ENCODE data around the gene C17orf107. TPM values are rescaled to one million over a fixed set of nuclear protein-coding genes. Genes with fewer than 3 reads are reported as not detected.

C17orf107 gene
- total and polyA plus RNA-seq, 2 experiments from 2014 or later: 3.9 to 8.8 TPM

GRCh38 chr17:4870855-4871254, 28.5 kb upstream of the C17orf107 start:
- in situ Hi-C loops (cut with MboI): no loop called here
- no peaks in the 10 kb centered on the region for H3K36me3 ChIP-seq (ENCODE audit: low read depth)
- peaks cover 42% of the 10 kb centered on the region; the same call in 1 of the 2 replicates for H3K79me2 ChIP-seq (ENCODE audit: insufficient read depth)

DNA sequence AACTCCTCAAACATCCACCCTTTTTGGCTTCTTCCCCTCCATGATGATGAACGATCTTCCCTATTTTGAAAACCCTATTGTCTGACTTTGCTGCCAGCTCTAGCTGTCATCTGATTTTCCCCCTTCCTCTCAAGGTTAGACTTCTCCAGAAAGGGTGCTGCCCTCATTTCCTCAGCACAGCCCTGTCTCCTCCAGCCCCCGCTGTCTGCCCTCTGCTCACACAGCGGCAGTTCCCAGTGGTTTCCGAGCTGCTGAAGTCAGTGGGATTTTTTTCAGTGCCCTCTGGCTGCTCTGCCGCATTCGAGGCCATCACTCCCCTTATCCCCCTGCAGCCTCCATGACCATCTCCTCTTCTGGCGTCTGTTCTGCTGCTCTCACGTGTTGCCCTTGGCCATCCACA, 26.6 kb upstream of the C17orf107 start:
- no peak overlapping the region for H2AFZ ChIP-seq
- H3K4me1 ChIP-seq (ENCODE audit: insufficient read depth): no peaks in the 10 kb centered on the region
- no peak overlapping the region for H3K4me2 ChIP-seq (ENCODE audit: unreplicated experiment)
- no peaks in the 10 kb centered on the region for H3K9me3 ChIP-seq (ENCODE audit: low read depth)
- 77 to 81% methylated on average over 8 of the region's 8 CpGs for whole genome bisulfite sequencing, 2 experiments (ENCODE audit: low coverage in 1 of 2, low lambda C conversion rate in 2 of 2, missing lambda C conversion rate in 2 of 2)
- no peak overlapping the region for H3K27ac ChIP-seq
- H3K36me3 ChIP-seq (ENCODE audit: low read depth): no peaks in the 10 kb centered on the region
- H3K9me2 ChIP-seq (ENCODE audit: insufficient read depth): no peaks in the 10 kb centered on the region
- no peaks in the 10 kb centered on the region for H3K27me3 ChIP-seq (replicated peaks; ENCODE audit: insufficient read depth)
- DNase-seq: no peak
- no peaks in the 10 kb centered on the region for H4K20me1 ChIP-seq (ENCODE audit: insufficient read depth)
- in situ Hi-C loops (cut with MboI): no loop called here
- peaks cover 49% of the 10 kb centered on the region; the same call in 1 of the 2 replicates for H3K79me2 ChIP-seq (ENCODE audit: insufficient read depth)
- H3K9ac ChIP-seq: no peak overlapping the region
- TF ChIP-seq EZH2phosphoT487 (IDR thresholded peaks at IDR 0.05; ENCODE audit: insufficient read depth, low read depth): no peak
- no peak for TF ChIP-seq EZH2 (IDR thresholded peaks at IDR 0.05; ENCODE audit: insufficient read depth, poor library complexity, severe bottlenecking)
- H3F3A ChIP-seq (ENCODE audit: insufficient read depth): no peaks in the 10 kb centered on the region
- H3K4me3 ChIP-seq: no peak overlapping the region

More at GRCh38 chr17:4870855-4871254, 28.5 kb upstream of the C17orf107 start:
- Histone ChIP-seq H3K9me2 (ENCODE audit: insufficient read depth) (no peaks in the 10 kb centered on the region), H4K20me1 (ENCODE audit: insufficient read depth) (no peaks in the 10 kb centered on the region), H3K27me3 (replicated peaks; ENCODE audit: insufficient read depth) (no peaks in the 10 kb centered on the region), H3K27ac (no peak overlapping the region), H3K4me3 (no peak overlapping the region), H2AFZ (no peak overlapping the region), H3K9me3 (ENCODE audit: low read depth) (no peaks in the 10 kb centered on the region), H3F3A (ENCODE audit: insufficient read depth) (no peaks in the 10 kb centered on the region), H3K9ac (no peak overlapping the region), H3K4me2 (ENCODE audit: unreplicated experiment) (no peak overlapping the region), H3K4me1 (ENCODE audit: insufficient read depth) (no peaks in the 10 kb centered on the region)
- TF ChIP-seq EZH2phosphoT487 (IDR thresholded peaks at IDR 0.05; ENCODE audit: insufficient read depth, low read depth): no peak
- TF ChIP-seq EZH2 (IDR thresholded peaks at IDR 0.05; ENCODE audit: insufficient read depth, poor library complexity, severe bottlenecking): no peak
- WGBS, 2 experiments (ENCODE audit: low coverage in 1 of 2, low lambda C conversion rate in 2 of 2, missing lambda C conversion rate in 2 of 2): 96% methylated on average over 2 of the region's 2 CpGs
- DNase-seq: no peak

DNA sequence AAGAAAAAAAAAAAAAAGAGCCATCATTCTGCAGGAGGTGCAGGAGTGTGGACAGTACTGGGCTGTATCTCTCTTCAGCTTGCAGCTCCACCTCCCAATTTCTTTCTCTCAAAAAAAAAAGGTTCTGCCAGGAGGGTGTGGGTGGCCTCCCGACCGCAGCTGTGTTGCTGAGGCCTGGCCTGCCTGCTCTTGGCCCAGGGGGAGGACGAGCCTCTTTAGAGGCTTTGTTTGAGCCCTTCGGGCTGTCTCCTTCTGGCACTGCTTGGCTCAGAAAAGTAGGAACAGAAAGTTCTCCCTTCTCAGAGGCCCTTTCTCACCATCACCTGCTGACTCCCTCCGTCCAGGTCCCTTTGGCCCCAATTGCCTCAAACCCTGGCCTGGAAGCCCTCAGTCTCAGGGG, 22.2 kb upstream of the C17orf107 start:
- Histone ChIP-seq H3K27me3 (replicated peaks; ENCODE audit: insufficient read depth) (no peaks in the 10 kb centered on the region), H3K9me2 (ENCODE audit: insufficient read depth) (no peaks in the 10 kb centered on the region), H3F3A (ENCODE audit: insufficient read depth) (no peaks in the 10 kb centered on the region), H3K9ac (no peak overlapping the region), H3K4me2 (ENCODE audit: unreplicated experiment) (no peak overlapping the region), H3K4me3 (no peak overlapping the region), H3K79me2 (ENCODE audit: insufficient read depth) (peaks cover 23% of the 10 kb centered on the region; the same call in 1 of the 2 replicates), H2AFZ (no peak overlapping the region), H3K36me3 (ENCODE audit: low read depth) (no peaks in the 10 kb centered on the region), H3K9me3 (ENCODE audit: low read depth) (no peaks in the 10 kb centered on the region), H3K27ac (no peak overlapping the region), H4K20me1 (ENCODE audit: insufficient read depth) (no peaks in the 10 kb centered on the region), H3K4me1 (ENCODE audit: insufficient read depth) (no peaks in the 10 kb centered on the region)
- DNase-seq: no peak
- 29 to 48% methylated on average over 5 of the region's 5 CpGs for WGBS, 2 experiments (ENCODE audit: low coverage in 1 of 2, low lambda C conversion rate in 2 of 2, missing lambda C conversion rate in 2 of 2)
- TF ChIP-seq EZH2 (IDR thresholded peaks at IDR 0.05; ENCODE audit: insufficient read depth, poor library complexity, severe bottlenecking): no peak
- TF ChIP-seq EZH2phosphoT487 (IDR thresholded peaks at IDR 0.05; ENCODE audit: insufficient read depth, low read depth): no peak
- in situ Hi-C loops (cut with MboI): no loop called here

GRCh38 chr17:4879601-4880000, 19.7 kb upstream of the C17orf107 start:
- H4K20me1 ChIP-seq (ENCODE audit: insufficient read depth): no peaks in the 10 kb centered on the region
- H3K4me2 ChIP-seq (ENCODE audit: unreplicated experiment): no peak overlapping the region
- no peak overlapping the region for H2AFZ ChIP-seq
- H3K27ac ChIP-seq: no peak overlapping the region
- no peaks in the 10 kb centered on the region; the same call in 1 of the 2 replicates for H3K36me3 ChIP-seq (ENCODE audit: low read depth)
- no peaks in the 10 kb centered on the region for H3K27me3 ChIP-seq (replicated peaks; ENCODE audit: insufficient read depth)
- 89 to 93% methylated on average over 4 of the region's 4 CpGs for WGBS, 2 experiments (ENCODE audit: low coverage in 1 of 2, low lambda C conversion rate in 2 of 2, missing lambda C conversion rate in 2 of 2)
- H3K4me1 ChIP-seq (ENCODE audit: insufficient read depth): no peaks in the 10 kb centered on the region
- no peak overlapping the region for H3K9ac ChIP-seq
- in situ Hi-C loops (cut with MboI): no loop called here
- no peak for TF ChIP-seq EZH2 (IDR thresholded peaks at IDR 0.05; ENCODE audit: insufficient read depth, poor library complexity, severe bottlenecking)
- no peak for TF ChIP-seq EZH2phosphoT487 (IDR thresholded peaks at IDR 0.05; ENCODE audit: insufficient read depth, low read depth)
- no peaks in the 10 kb centered on the region for H3K9me2 ChIP-seq (ENCODE audit: insufficient read depth)
- H3K4me3 ChIP-seq: no peak overlapping the region
- H3K79me2 ChIP-seq (ENCODE audit: insufficient read depth): peaks cover 10% of the 10 kb centered on the region; the same call in 1 of the 2 replicates
- H3K9me3 ChIP-seq (ENCODE audit: low read depth): no peaks in the 10 kb centered on the region
- no peaks in the 10 kb centered on the region for H3F3A ChIP-seq (ENCODE audit: insufficient read depth)
- DNase-seq: no peak
